ENCODE measurements around the gene ST6GALNAC5. TPM values are rescaled to one million over a fixed set of nuclear protein-coding genes. Genes with fewer than 3 reads are reported as not detected.

The ST6GALNAC5 gene
- total RNA-seq, 4 donors from 2014 or later: 1.8 to 5.1 (median 3.7) TPM; not detected in 1

DNA sequence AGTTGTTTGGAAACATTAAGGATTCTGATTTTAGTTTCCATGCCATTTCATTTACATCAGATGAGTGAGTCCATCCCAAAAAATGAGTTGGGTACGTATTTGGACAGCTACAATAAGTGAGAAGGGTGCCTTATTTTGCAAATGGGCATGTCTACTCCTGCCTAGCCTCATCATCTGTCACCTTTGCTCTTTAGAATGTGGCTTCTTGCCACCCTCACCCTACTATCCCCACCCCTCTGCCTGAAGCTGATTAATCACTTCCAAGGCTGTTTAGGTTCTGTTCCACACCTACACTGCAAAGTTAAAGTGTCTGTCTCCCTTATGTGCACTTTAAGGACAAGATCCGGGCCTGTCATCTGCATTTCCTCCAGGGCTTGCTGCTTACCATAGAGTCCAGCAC lies 61.2 kb downstream of the ST6GALNAC5 start:
- TF ChIP-seq POLR2A (IDR thresholded peaks at IDR 0.05): no peak
- TF ChIP-seq, protein P1, sequence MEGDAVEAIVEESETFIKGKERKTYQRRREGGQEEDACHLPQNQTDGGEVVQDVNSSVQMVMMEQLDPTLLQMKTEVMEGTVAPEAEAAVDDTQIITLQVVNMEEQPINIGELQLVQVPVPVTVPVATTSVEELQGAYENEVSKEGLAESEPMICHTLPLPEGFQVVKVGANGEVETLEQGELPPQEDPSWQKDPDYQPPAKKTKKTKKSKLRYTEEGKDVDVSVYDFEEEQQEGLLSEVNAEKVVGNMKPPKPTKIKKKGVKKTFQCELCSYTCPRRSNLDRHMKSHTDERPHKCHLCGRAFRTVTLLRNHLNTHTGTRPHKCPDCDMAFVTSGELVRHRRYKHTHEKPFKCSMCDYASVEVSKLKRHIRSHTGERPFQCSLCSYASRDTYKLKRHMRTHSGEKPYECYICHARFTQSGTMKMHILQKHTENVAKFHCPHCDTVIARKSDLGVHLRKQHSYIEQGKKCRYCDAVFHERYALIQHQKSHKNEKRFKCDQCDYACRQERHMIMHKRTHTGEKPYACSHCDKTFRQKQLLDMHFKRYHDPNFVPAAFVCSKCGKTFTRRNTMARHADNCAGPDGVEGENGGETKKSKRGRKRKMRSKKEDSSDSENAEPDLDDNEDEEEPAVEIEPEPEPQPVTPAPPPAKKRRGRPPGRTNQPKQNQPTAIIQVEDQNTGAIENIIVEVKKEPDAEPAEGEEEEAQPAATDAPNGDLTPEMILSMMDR (IDR thresholded peaks at IDR 0.05): no peak
- Histone ChIP-seq H3K4me3 (no peak overlapping the region), H3K27ac (no peak overlapping the region), H3K27me3 (no peaks in the 10 kb centered on the region), H3K9me3 (peaks cover 0 to 6% (median 0%) of the 10 kb centered on the region in 4 donors), H3K36me3 (no peaks in the 10 kb centered on the region), H3K4me1 (no peaks in the 10 kb centered on the region)
- DNase-seq: no peak

- Histone ChIP-seq H3K36me3 (no peaks in the 10 kb centered on the region), H3K27me3 (no peaks in the 10 kb centered on the region), H3K27ac (no peak overlapping the region), H3K4me3 (no peak overlapping the region), H3K4me1 (no peaks in the 10 kb centered on the region), H3K9me3 (peaks cover 0 to 6% (median 0%) of the 10 kb centered on the region in 4 donors)
- TF ChIP-seq, protein P1 (IDR thresholded peaks at IDR 0.05): no peak
- no peak for TF ChIP-seq POLR2A (IDR thresholded peaks at IDR 0.05)
- DNase-seq: no peak
Measured at GRCh38 chr1:76929136-76929535, 61.9 kb downstream of the ST6GALNAC5 start.

DNA sequence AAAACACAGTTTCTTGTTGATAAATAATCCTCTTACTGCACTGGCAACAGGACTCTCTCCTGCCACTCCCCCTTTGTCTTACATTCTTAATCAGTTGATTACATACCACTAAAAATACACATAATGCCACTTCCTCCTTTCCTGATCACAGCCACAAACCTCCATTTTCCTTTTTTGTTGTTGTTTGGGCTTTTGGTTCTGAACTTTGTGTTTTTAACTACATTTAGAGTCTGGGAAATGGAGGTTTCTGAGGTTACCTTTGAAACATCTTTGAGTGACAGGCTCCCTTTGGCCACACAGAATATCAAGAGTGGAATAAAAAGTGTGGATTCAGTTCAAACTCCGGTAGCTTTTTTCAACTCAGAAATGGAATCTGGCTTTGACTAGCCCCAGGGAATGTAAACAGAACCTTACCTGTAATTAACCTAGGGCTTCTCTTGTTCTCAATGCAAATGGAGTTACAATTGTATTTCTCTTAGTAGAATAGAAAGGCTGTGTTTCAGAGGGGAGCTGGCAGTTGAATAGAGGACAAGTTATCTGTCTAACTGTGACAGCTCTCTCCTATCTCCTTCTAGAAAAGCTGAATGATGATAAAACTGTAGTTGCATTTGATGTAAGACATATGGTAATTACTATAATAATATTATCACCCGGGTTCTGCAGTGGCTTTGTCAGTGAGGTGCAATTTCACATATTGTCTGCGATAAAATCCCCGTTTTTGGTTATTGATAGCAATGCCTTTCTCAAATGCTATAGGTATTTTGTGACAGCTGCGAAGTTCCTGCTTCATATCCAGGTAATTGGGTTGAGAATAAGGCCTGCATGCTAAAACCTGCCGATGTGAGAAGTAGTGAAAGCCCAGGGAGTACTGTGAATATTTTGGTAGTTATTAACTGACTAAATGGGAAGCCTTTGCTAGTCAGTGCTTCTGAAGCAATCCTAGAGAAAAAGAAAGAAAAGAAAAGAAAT lies 66.9 kb downstream of the ST6GALNAC5 start:
- TF ChIP-seq POLR2A (IDR thresholded peaks at IDR 0.05): no peak
- TF ChIP-seq, protein P1 (IDR thresholded peaks at IDR 0.05): no peak
- Histone ChIP-seq H3K36me3 (no peaks in the 10 kb centered on the region), H3K9me3 (peaks cover 0 to 6% (median 0%) of the 10 kb centered on the region in 4 donors), H3K27me3 (no peaks in the 10 kb centered on the region), H3K27ac (no peak overlapping the region), H3K4me3 (no peak overlapping the region), H3K4me1 (no peaks in the 10 kb centered on the region)
- no peak for DNase-seq

DNA sequence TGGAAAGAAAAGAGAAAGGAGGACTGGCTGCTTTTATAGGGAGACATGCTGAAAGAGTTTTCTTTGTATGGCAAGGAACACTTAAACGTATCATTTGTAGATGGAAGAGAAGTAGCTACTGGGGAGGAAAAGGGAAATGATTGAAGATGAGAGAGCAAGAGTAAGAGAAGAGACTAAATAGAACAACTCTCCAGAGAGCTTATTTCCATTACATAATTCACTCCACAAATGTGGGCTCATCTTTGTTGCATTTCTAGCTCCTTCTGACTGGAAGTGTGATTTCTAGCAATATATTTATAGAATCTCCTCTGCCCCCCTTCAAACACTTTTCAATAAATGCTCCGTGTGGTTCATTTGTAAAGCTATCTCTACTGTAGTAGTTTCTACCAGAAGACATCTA lies 71.0 kb downstream of the ST6GALNAC5 start:
- H3K27me3 ChIP-seq: no peaks in the 10 kb centered on the region
- TF ChIP-seq POLR2A (IDR thresholded peaks at IDR 0.05): no peak
- TF ChIP-seq, protein P1 (IDR thresholded peaks at IDR 0.05): no peak
- no peak overlapping the region for H3K27ac ChIP-seq
- H3K4me1 ChIP-seq: no peaks in the 10 kb centered on the region
- no peak for DNase-seq
- H3K4me3 ChIP-seq: no peak overlapping the region
- no peaks in the 10 kb centered on the region for H3K36me3 ChIP-seq
- H3K9me3 ChIP-seq: no peaks in the 10 kb centered on the region

GRCh38 chr1:76939050-76939816 lies 72.0 kb downstream of the ST6GALNAC5 start:
- Histone ChIP-seq H3K4me3 (no peak overlapping the region), H3K36me3 (no peaks in the 10 kb centered on the region), H3K9me3 (no peaks in the 10 kb centered on the region), H3K27me3 (no peaks in the 10 kb centered on the region), H3K27ac (no peak overlapping the region), H3K4me1 (no peaks in the 10 kb centered on the region)
- TF ChIP-seq, protein P1 (IDR thresholded peaks at IDR 0.05): no peak
- TF ChIP-seq POLR2A (IDR thresholded peaks at IDR 0.05): no peak
- DNase-seq: no peak

Data from Peyer's patch (tissue), 4 donors.